C4-2B (cell line): ENCODE results near the gene ABAT.

Experiments used
- CTCF ChIP-seq: fragments of 450-650 bp; conservative IDR thresholded peaks from 2 replicates; pipeline ENCODE4 v1.5.1; 2017; ENCODE audit warnings: mild to moderate bottlenecking
- ZFX ChIP-seq: fragments of 450-650 bp; IDR thresholded peaks from 2 replicates; pipeline ENCODE4 v1.6.1; 2017

GRCh38 chr16:8676737-8677375 is 2.4 kb downstream of the ABAT start:
- TF ChIP-seq CTCF: no peak
- no peak for TF ChIP-seq ZFX
